ENCODE data around the gene SPRY4. TPM values are rescaled to one million over a fixed set of nuclear protein-coding genes. Genes with fewer than 3 reads are reported as not detected.

Gene SPRY4
- total RNA-seq, 2 donors from 2014 or later = 7.5 to 11.5 TPM

- Histone ChIP-seq H3K4me3 (no peak overlapping the region), H3K27me3 (replicated peaks; ENCODE audit: insufficient read depth) (no peaks in the 10 kb centered on the region), H3K36me3 (no peaks in the 10 kb centered on the region), H3K9me3 (no peaks in the 10 kb centered on the region), H3K4me1 (replicated peaks) (no peaks in the 10 kb centered on the region), H3K27ac (no peak overlapping the region)
- peak; percentile 15 for DNase-seq (ENCODE audit: low spot score)
- intact Hi-C loops (cut with DNase I) = no loop called here
- TF ChIP-seq POLR2AphosphoS5 (IDR thresholded peaks at IDR 0.05) (no peak), CTCF (IDR thresholded peaks at IDR 0.05) (no peak), POLR2A (IDR thresholded peaks at IDR 0.05) (no peak)
- 52% methylated on average over 6 of the region's 6 CpGs for WGBS
Observed at GRCh38 chr5:142283304-142283703, 41.5 kb downstream of the SPRY4 start.

GRCh38 chr5:142281966-142282365 lies 42.9 kb downstream of the SPRY4 start:
- Histone ChIP-seq H3K27me3 (replicated peaks; ENCODE audit: insufficient read depth) (no peaks in the 10 kb centered on the region), H3K4me3 (no peak overlapping the region), H3K27ac (no peak overlapping the region), H3K9me3 (no peaks in the 10 kb centered on the region), H3K4me1 (replicated peaks) (no peaks in the 10 kb centered on the region), H3K36me3 (no peaks in the 10 kb centered on the region)
- TF ChIP-seq CTCF (IDR thresholded peaks at IDR 0.05) (no peak), POLR2AphosphoS5 (IDR thresholded peaks at IDR 0.05) (no peak), POLR2A (IDR thresholded peaks at IDR 0.05) (no peak)
- intact Hi-C loops (cut with DNase I) = no loop called here
- 80% methylated on average over 6 of the region's 6 CpGs for WGBS
- no peak for DNase-seq (ENCODE audit: low spot score)

DNA sequence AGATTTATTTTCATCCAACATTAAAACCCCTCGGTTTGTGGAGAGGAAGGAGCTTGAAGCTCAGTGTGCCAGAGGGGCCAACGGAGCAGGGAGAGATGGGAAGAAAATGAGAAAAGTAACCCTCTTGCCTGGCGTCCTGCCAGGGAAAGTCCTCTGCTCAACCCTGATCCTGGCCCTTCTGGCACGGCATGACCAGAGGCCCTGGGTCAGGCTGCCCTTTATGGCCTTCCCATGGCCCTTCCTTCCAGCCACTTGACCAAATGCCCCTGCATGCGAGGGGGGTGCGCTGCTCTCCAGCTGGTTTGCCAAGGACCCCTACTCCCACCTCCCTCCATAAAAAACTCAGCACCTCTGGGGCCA lies 43.8 kb downstream of the SPRY4 start:
- Histone ChIP-seq H3K27ac (no peak overlapping the region), H3K36me3 (no peaks in the 10 kb centered on the region)

GRCh38 chr5:142280066-142281007 lies 44.5 kb downstream of the SPRY4 start:
- intact Hi-C loops (cut with DNase I) = no loop called here
- DNase-seq (ENCODE audit: low spot score) = no peak
- H3K27me3 ChIP-seq (replicated peaks; ENCODE audit: insufficient read depth) = no peaks in the 10 kb centered on the region
- no peaks in the 10 kb centered on the region for H3K9me3 ChIP-seq
- TF ChIP-seq POLR2AphosphoS5 (IDR thresholded peaks at IDR 0.05) (no peak), CTCF (IDR thresholded peaks at IDR 0.05) (no peak), POLR2A (IDR thresholded peaks at IDR 0.05) (no peak)
- H3K36me3 ChIP-seq = no peaks in the 10 kb centered on the region
- no peak overlapping the region for H3K27ac ChIP-seq
- WGBS = 69% methylated on average over 17 of the region's 17 CpGs
- no peaks in the 10 kb centered on the region for H3K4me1 ChIP-seq (replicated peaks)
- no peak overlapping the region for H3K4me3 ChIP-seq

More for the DNA sequence above, 43.8 kb downstream of the SPRY4 start:
- no peak for DNase-seq (ENCODE audit: low spot score)
- H3K4me1 ChIP-seq (replicated peaks) = no peaks in the 10 kb centered on the region
- intact Hi-C loops (cut with DNase I) = no loop called here
- WGBS = 85% methylated on average over 6 of the region's 6 CpGs
- H3K27me3 ChIP-seq (replicated peaks; ENCODE audit: insufficient read depth) = no peaks in the 10 kb centered on the region
- TF ChIP-seq POLR2AphosphoS5 (IDR thresholded peaks at IDR 0.05) (no peak), POLR2A (IDR thresholded peaks at IDR 0.05) (no peak), CTCF (IDR thresholded peaks at IDR 0.05) (no peak)
- H3K9me3 ChIP-seq = no peaks in the 10 kb centered on the region
- no peak overlapping the region for H3K4me3 ChIP-seq

DNA sequence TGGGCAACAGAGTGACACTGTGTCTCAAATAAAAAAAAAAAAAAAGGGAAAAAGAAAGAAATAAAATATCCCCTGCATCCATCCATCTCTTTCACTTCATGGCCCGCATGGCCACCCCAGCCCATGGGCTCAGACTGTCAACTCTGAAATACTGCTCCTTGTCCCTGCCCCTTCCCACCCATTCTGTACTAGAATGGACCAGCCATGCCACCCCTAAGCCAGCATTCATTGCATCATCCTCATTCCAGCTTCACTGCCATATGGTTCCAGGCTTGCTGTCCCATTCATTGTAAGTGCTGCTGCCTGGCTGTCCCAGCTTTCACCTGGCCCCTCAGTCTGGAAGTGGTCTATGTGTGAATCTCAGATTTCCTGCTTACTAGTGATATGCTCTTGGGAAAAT lies 46.2 kb downstream of the SPRY4 start:
- TF ChIP-seq POLR2AphosphoS5 (IDR thresholded peaks at IDR 0.05) (no peak), CTCF (IDR thresholded peaks at IDR 0.05) (no peak), POLR2A (IDR thresholded peaks at IDR 0.05) (no peak)
- Histone ChIP-seq H3K9me3 (no peaks in the 10 kb centered on the region), H3K4me3 (no peak overlapping the region), H3K27ac (no peak overlapping the region), H3K36me3 (no peaks in the 10 kb centered on the region), H3K4me1 (replicated peaks) (no peaks in the 10 kb centered on the region), H3K27me3 (replicated peaks; ENCODE audit: insufficient read depth) (no peaks in the 10 kb centered on the region)
- no peak for DNase-seq (ENCODE audit: low spot score)
- 96% methylated on average over 1 of the region's 1 CpG for WGBS
- intact Hi-C loops (cut with DNase I) = no loop called here
